ENCODE results near the gene EIF5B.

Gene EIF5B

DNA sequence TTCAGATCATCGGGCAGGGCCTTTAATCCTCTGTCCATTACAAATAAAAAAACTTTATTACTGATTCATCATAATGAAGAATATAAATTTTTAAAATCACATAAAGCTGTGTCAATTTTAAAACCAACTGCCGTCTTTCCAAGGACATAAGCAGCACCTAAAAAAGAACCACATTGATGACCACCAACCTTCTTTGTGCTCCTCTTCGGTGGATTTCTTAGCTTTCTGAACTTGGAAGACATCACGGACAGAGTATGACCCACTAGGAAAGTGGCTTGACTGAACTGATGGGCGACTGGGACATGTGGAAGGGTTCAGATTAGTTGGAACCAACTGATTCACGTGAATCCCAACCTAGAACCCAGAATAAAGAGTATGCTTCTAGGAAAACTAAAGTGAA is 68.9 kb downstream of the EIF5B start:
- H3K4me3 ChIP-seq (ENCODE audit: low read depth, low read length), result no peak overlapping the region
- TF ChIP-seq, protein P1, sequence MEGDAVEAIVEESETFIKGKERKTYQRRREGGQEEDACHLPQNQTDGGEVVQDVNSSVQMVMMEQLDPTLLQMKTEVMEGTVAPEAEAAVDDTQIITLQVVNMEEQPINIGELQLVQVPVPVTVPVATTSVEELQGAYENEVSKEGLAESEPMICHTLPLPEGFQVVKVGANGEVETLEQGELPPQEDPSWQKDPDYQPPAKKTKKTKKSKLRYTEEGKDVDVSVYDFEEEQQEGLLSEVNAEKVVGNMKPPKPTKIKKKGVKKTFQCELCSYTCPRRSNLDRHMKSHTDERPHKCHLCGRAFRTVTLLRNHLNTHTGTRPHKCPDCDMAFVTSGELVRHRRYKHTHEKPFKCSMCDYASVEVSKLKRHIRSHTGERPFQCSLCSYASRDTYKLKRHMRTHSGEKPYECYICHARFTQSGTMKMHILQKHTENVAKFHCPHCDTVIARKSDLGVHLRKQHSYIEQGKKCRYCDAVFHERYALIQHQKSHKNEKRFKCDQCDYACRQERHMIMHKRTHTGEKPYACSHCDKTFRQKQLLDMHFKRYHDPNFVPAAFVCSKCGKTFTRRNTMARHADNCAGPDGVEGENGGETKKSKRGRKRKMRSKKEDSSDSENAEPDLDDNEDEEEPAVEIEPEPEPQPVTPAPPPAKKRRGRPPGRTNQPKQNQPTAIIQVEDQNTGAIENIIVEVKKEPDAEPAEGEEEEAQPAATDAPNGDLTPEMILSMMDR (IDR thresholded peaks at IDR 0.05; ENCODE audit: control insufficient read depth, extremely low read depth, insufficient read depth), result no peak
- DNase-seq (ENCODE audit: low read depth), result no peak

DNA sequence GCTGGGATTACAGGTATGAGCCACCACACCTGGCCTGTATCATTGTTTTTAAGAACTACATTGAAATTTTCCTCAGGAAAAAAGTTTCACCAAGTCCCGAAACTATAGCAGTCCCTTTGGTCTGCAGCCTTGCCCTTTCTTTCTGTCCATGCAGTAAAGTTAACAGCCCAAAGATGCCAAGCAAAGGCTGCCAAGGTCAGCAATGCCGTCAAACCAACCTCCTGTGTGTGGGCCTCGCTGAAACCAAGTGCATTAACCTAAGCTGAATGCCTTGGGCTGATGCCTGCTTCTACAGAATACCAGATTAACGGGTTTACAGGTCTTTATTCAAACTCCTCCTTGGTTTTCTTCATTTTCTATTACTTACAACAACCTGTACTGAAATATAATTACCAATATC is 73.1 kb downstream of the EIF5B start:
- DNase-seq (ENCODE audit: low read depth), result no peak
- TF ChIP-seq, protein P1 (IDR thresholded peaks at IDR 0.05; ENCODE audit: control insufficient read depth, extremely low read depth, insufficient read depth), result no peak
- H3K4me3 ChIP-seq (ENCODE audit: low read depth, low read length), result no peak overlapping the region

DNA sequence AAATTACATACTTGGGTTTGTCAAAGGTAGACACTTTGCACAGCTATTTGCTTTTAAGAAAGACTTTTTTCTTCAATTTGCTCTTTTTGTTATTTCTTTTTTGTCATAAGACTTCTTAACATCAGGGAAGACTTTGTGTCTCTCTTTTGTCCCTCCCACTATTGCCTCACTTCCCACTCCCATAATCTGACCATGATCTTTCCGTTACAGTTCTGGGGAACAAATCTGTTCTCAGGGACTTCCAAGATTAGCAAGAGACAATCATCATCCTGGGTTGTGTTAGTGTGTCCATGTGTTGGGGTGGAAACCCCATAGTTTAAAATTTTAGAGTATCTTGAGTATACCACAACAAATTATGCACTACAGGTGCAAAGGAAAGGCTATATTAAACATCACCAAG is 77.4 kb downstream of the EIF5B start:
- H3K4me3 ChIP-seq (ENCODE audit: low read depth, low read length), result no peak overlapping the region
- no peak for DNase-seq (ENCODE audit: low read depth)
- TF ChIP-seq, protein P1 (IDR thresholded peaks at IDR 0.05; ENCODE audit: control insufficient read depth, extremely low read depth, insufficient read depth), result no peak

DNA sequence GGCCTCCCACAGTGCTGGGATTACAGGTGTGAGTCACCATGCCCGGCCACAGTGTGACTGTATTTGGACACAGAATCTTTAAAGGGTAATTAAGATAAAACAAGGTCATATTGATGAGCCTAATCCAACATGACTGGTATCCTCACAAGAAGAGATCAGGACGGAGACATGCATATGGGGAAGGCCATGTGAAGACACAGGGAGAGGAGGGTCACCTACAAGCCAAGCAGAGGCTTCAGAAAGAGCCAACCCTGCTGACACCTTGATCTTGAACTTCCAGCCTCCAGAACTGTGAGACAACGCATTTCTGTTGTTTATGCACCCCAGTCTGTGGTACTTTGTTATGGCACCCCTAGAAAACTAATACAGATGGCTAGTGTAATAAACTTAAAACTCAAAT is 80.2 kb downstream of the EIF5B start:
- no peak overlapping the region for H3K4me3 ChIP-seq (ENCODE audit: low read depth, low read length)
- TF ChIP-seq, protein P1 (IDR thresholded peaks at IDR 0.05; ENCODE audit: control insufficient read depth, extremely low read depth, insufficient read depth), result no peak
- no peak for DNase-seq (ENCODE audit: low read depth)

DNA sequence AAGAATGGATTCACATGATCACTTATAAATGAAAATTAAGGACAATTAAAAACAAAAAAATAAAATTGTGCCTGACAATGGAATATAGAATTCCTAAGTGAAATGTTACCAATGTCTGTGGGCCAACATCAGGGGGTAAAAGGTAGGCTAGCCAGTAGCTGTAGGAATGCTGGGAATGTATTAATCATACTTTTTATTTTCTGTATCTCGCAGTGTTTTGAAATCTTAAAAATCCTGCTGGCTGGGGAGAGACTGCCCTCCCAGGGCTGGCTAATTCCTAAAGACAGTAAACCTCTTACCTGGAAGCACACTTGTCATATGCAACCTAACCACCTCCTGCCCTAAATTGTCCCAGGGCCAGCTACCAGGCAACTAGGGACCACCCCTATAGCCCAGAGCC is 82.8 kb downstream of the EIF5B start:
- H3K4me3 ChIP-seq (ENCODE audit: low read depth, low read length), result no peak overlapping the region
- DNase-seq (ENCODE audit: low read depth), result no peak
- TF ChIP-seq, protein P1 (IDR thresholded peaks at IDR 0.05; ENCODE audit: control insufficient read depth, extremely low read depth, insufficient read depth), result no peak

DNA sequence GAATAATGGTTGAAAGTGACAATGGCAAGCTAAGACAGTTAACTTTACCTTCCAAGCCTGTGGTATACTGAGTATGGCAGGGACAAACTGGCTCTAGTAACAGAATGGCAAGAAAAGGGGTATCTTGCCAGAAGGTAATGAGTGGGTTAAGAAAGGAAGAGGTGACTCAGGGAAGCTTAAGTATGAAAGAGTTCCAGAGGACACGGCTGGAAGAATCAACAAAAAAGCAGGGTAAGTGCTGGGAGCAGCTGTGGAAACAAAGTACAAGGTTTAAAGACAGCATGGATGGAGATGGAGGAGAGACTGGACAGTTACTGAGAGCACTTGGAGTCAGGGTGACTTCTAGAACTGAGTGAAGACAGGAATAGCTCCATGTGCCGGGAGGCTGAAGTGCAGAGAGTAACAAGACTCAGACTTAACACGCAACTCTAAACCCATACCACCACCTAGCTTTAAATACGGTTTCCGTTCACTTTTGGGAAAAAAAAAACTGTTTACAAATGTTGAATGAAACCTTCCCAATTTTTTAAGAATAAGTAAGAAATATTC is 83.6 kb downstream of the EIF5B start:
- TF ChIP-seq, protein P1 (IDR thresholded peaks at IDR 0.05; ENCODE audit: control insufficient read depth, extremely low read depth, insufficient read depth), result no peak
- H3K4me3 ChIP-seq (ENCODE audit: low read depth, low read length), result no peak overlapping the region
- no peak for DNase-seq (ENCODE audit: low read depth)

DNA sequence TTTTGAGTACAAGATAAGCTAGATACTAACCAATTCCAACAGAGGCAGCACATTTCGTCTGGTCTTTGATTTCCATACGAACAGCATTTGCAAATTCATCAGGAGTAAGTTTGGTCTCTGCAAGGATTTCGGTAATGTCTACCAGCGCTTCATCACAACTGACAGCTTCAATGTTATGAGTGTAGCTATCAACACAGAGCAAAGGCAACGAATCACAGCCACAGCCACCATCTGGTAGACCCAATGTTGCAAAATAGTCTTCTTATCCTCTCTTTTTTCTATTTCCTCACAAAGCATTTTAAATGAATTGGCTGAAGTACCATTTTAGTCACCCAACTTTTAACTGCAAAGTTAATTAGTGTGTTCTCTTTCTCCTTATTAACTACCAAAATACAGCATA is 84.3 kb downstream of the EIF5B start:
- no peak overlapping the region for H3K4me3 ChIP-seq (ENCODE audit: low read depth, low read length)
- no peak for DNase-seq (ENCODE audit: low read depth)
- TF ChIP-seq, protein P1 (IDR thresholded peaks at IDR 0.05; ENCODE audit: control insufficient read depth, extremely low read depth, insufficient read depth), result no peak
